ENCODE data around the gene OAF. TPM values are rescaled to one million over a fixed set of nuclear protein-coding genes. Genes with fewer than 3 reads are reported as not detected.

OAF gene
- total and polyA plus RNA-seq, 2 of the 8 experiments (the other 6 are each of a cell fraction or from before 2014, with no cell fraction given): 1.3 to 1.5 TPM

- ChIA-PET POLR2A (ENCODE audit: partially characterized antibody) (no interaction called here), CTCF (ENCODE audit: partially characterized antibody) (interaction anchor here (0.6 to 3.9 kb wide), 8 partner anchors 11 to 39 kb away, joined by 3 to 21 read pairs (median 6); no protein-coding TSS in a partner anchor)
- Histone ChIP-seq H2BK5ac (ENCODE audit: low read depth, low read length) (no peak overlapping the region), H2BK20ac (ENCODE audit: low read length) (no peak overlapping the region), H3K27me3 (replicated peaks in 1 of 4; ENCODE audit: control insufficient read depth in 3 of 4, extremely low read depth in 1 of 4, insufficient read depth in 3 of 4, low read length in 3 of 4) (peaks cover 38 to 72% (median 62%) of the 10 kb centered on the region in 4 experiments), H3K9me3 (ENCODE audit: insufficient read depth in 2 of 2, low read depth in 1 of 2, low read length in 1 of 2) (no peaks in the 10 kb centered on the region), H2AFZ (ENCODE audit: low read length) (no peak overlapping the region), H3K27ac (ENCODE audit: low read depth, low read length) (no peak overlapping the region), H3K23ac (ENCODE audit: insufficient read length) (no peak overlapping the region), H4K20me1 (replicated peaks in 1 of 2; ENCODE audit: control insufficient read depth in 1 of 2, insufficient read depth in 2 of 2, low read length in 2 of 2) (peaks cover 3 to 4% of the 10 kb centered on the region in 2 experiments), H4K91ac (replicated peaks; ENCODE audit: insufficient read length, low read length) (no peak overlapping the region), H2BK120ac (replicated peaks; ENCODE audit: low read depth, low read length) (no peak overlapping the region), H2BK15ac (ENCODE audit: low read length) (no peak overlapping the region), H3K18ac (ENCODE audit: extremely low read depth, low read length) (no peak overlapping the region), H3K4me2 (ENCODE audit: insufficient read depth in 1 of 2, low read depth in 2 of 2, low read length in 2 of 2) (no peak overlapping the region), H3K23me2 (ENCODE audit: low read depth, low read length) (peaks cover 6% of the 10 kb centered on the region), H3K4ac (replicated peaks; ENCODE audit: insufficient read length, low read depth, low read length) (no peak overlapping the region), H3K79me2 (ENCODE audit: control insufficient read depth in 1 of 2, insufficient read depth in 2 of 2, low read length in 2 of 2) (no peaks in the 10 kb centered on the region), H3K9ac (replicated peaks in 1 of 4; ENCODE audit: extremely low read depth in 1 of 4, low read depth in 3 of 4, low read length in 3 of 4) (no peak overlapping the region), H3K4me3 (ENCODE audit: extremely low read depth in 1 of 4, insufficient read depth in 2 of 4, low read depth in 3 of 4, low read length in 4 of 4) (no peak overlapping the region), H3K14ac (ENCODE audit: insufficient read length) (no peak overlapping the region), H2AK5ac (ENCODE audit: low read depth, low read length) (no peak overlapping the region), H4K5ac (ENCODE audit: insufficient read length, low read depth, low read length) (no peak overlapping the region), H3K4me1 (replicated peaks in 1 of 4; ENCODE audit: control insufficient read depth in 3 of 4, insufficient read depth in 4 of 4, low read length in 3 of 4) (peaks cover 4 to 12% (median 8%) of the 10 kb centered on the region in 4 experiments), H4K8ac (ENCODE audit: extremely low read depth, insufficient read depth, low read length) (no peak overlapping the region), H3K36me3 (ENCODE audit: control insufficient read depth in 2 of 4, insufficient read depth in 4 of 4, low read length in 3 of 4) (no peaks in the 10 kb centered on the region), H3K56ac (replicated peaks; ENCODE audit: insufficient read length, low read depth, low read length) (no peak overlapping the region), H3K79me1 (ENCODE audit: low read depth, low read length) (no peaks in the 10 kb centered on the region), H2BK12ac (ENCODE audit: low read depth, low read length) (no peak overlapping the region)
- FAIRE-seq (no peak), DNase-seq (ENCODE audit: low read depth in 1 of 2, low spot score in 2 of 2) (no peak)
- WGBS, 2 experiments (ENCODE audit: extremely low coverage in 1 of 2, insufficient coverage in 1 of 2, insufficient read length in 1 of 2, insufficient replicate concordance in 2 of 2, low coverage in 1 of 2, low lambda C conversion rate in 2 of 2, missing lambda C conversion rate in 1 of 2): 92% methylated on average over 7 of the region's 7 CpGs; no CpG with 5 or more reads in 1 of the 2 experiments
- TF ChIP-seq CBX5 (IDR thresholded peaks at IDR 0.05; ENCODE audit: low read depth, low read length): no peak
- no peak for TF ChIP-seq SIRT6 (IDR thresholded peaks at IDR 0.05; ENCODE audit: low read length)
- no peak for TF ChIP-seq GABPA (IDR thresholded peaks at IDR 0.05; ENCODE audit: borderline replicate concordance, insufficient read depth, low read length)
- no peak for TF ChIP-seq RBBP5 (IDR thresholded peaks at IDR 0.05; ENCODE audit: borderline replicate concordance, low read depth, low read length)
These were observed 3.3 kb upstream of the OAF start for GRCh38 chr11:120207512-120207911.

Data from H1 (cell line).